Measurements from ENCODE around the gene NPDC1. TPM values are rescaled to one million over a fixed set of nuclear protein-coding genes. Genes with fewer than 3 reads are reported as not detected.
"Not testable (repeated sequence)": the region's sequence is repeated elsewhere in the genome, so short reads cannot be mapped to it uniquely, and the experiment has no call there.

NPDC1 gene
- total RNA-seq, 1 experiment from 2014 or later, result 0.51 TPM

GRCh38 chr9:137042751-137043727 lies 2.9 kb downstream of the NPDC1 start:
- H3K4me1 ChIP-seq, result peaks cover 11% of the 10 kb centered on the region; the same call in 1 of the 2 replicates
- DNase-seq, result no peak
- no peak overlapping the region for H3K27ac ChIP-seq
- H3K27me3 ChIP-seq, result peaks cover 38% of the 10 kb centered on the region
- no peaks in the 10 kb centered on the region for H3K9me3 ChIP-seq (replicated peaks)
- H3K4me3 ChIP-seq, result no peak overlapping the region
- no peaks in the 10 kb centered on the region for H3K36me3 ChIP-seq

GRCh38 chr9:137041124-137041523 lies 4.9 kb downstream of the NPDC1 start:
- no peak overlapping the region for H3K27ac ChIP-seq
- H3K4me3 ChIP-seq, result no peak overlapping the region
- no peak for DNase-seq
- H3K9me3 ChIP-seq (replicated peaks), result no peaks in the 10 kb centered on the region
- H3K4me1 ChIP-seq, result peaks cover 9% of the 10 kb centered on the region; the same call in 1 of the 2 replicates
- no peaks in the 10 kb centered on the region for H3K36me3 ChIP-seq
- peaks cover 35% of the 10 kb centered on the region for H3K27me3 ChIP-seq

GRCh38 chr9:137040568-137040967 lies 5.4 kb downstream of the NPDC1 start:
- DNase-seq, result no peak
- Histone ChIP-seq H3K4me3 (no peak overlapping the region), H3K36me3 (no peaks in the 10 kb centered on the region), H3K27me3 (peaks cover 33% of the 10 kb centered on the region), H3K9me3 (replicated peaks) (no peaks in the 10 kb centered on the region), H3K4me1 (peaks cover 9% of the 10 kb centered on the region; the same call in 1 of the 2 replicates), H3K27ac (no peak overlapping the region)

- Histone ChIP-seq H3K27ac (no peak overlapping the region), H3K9me3 (replicated peaks) (no peaks in the 10 kb centered on the region), H3K4me3 (no peak overlapping the region), H3K36me3 (no peaks in the 10 kb centered on the region), H3K27me3 (peaks cover 26% of the 10 kb centered on the region), H3K4me1 (peaks cover 9% of the 10 kb centered on the region; the same call in 1 of the 2 replicates)
- no peak for DNase-seq
Measured at GRCh38 chr9:137039611-137040366, 6.2 kb downstream of the NPDC1 start.

GRCh38 chr9:137038916-137039315 lies 7.1 kb downstream of the NPDC1 start:
- H3K27ac ChIP-seq, result no peak overlapping the region
- no peaks in the 10 kb centered on the region for H3K9me3 ChIP-seq (replicated peaks)
- H3K27me3 ChIP-seq, result peaks cover 18% of the 10 kb centered on the region
- H3K36me3 ChIP-seq, result no peaks in the 10 kb centered on the region
- H3K4me1 ChIP-seq, result peaks cover 2% of the 10 kb centered on the region; the same call in 1 of the 2 replicates
- H3K4me3 ChIP-seq, result no peak overlapping the region
- DNase-seq, result no peak

- Histone ChIP-seq H3K27me3 (peaks cover 11% of the 10 kb centered on the region), H3K36me3 (no peaks in the 10 kb centered on the region), H3K27ac (no peak overlapping the region), H3K4me1 (no peaks in the 10 kb centered on the region), H3K4me3 (no peak overlapping the region), H3K9me3 (replicated peaks) (no peaks in the 10 kb centered on the region)
- DNase-seq, result no peak
Measured at GRCh38 chr9:137037483-137037882, 8.5 kb downstream of the NPDC1 start.

GRCh38 chr9:137037035-137037434 lies 8.9 kb downstream of the NPDC1 start:
- H3K36me3 ChIP-seq, result no peaks in the 10 kb centered on the region
- DNase-seq, result no peak
- no peaks in the 10 kb centered on the region for H3K4me1 ChIP-seq
- H3K27ac ChIP-seq, result no peak overlapping the region
- no peak overlapping the region for H3K4me3 ChIP-seq
- no peaks in the 10 kb centered on the region for H3K9me3 ChIP-seq (replicated peaks)
- peaks cover 14% of the 10 kb centered on the region for H3K27me3 ChIP-seq

GRCh38 chr9:137035937-137036336 lies 10.0 kb downstream of the NPDC1 start:
- no peaks in the 10 kb centered on the region for H3K36me3 ChIP-seq
- H3K9me3 ChIP-seq (replicated peaks), result no peaks in the 10 kb centered on the region
- no peak overlapping the region for H3K4me3 ChIP-seq
- H3K27me3 ChIP-seq, result peaks cover 10% of the 10 kb centered on the region; the same call in 1 of the 2 replicates
- H3K27ac ChIP-seq, result no peak overlapping the region
- no peak for DNase-seq
- H3K4me1 ChIP-seq, result no peaks in the 10 kb centered on the region

GRCh38 chr9:137035507-137035834 lies 10.5 kb downstream of the NPDC1 start:
- Histone ChIP-seq H3K36me3 (no peaks in the 10 kb centered on the region), H3K27me3 (peaks cover 6% of the 10 kb centered on the region; the same call in 1 of the 2 replicates), H3K9me3 (replicated peaks) (no peaks in the 10 kb centered on the region), H3K4me1 (no peaks in the 10 kb centered on the region), H3K27ac (no peak overlapping the region), H3K4me3 (no peak overlapping the region)
- DNase-seq, result no peak

- H3K27ac ChIP-seq, result no peak overlapping the region
- H3K36me3 ChIP-seq, result no peaks in the 10 kb centered on the region
- H3K4me3 ChIP-seq, result no peak overlapping the region
- H3K9me3 ChIP-seq (replicated peaks), result no peaks in the 10 kb centered on the region
- H3K4me1 ChIP-seq, result no peaks in the 10 kb centered on the region
- peak; percentile 86 to 93 for DNase-seq
- 0 out of 2 replicates have a peak, but pooled peaks cover 5% of the 10 kb centered on the region for H3K27me3 ChIP-seq
Measured at GRCh38 chr9:137034709-137035506, 11.1 kb downstream of the NPDC1 start.

- Histone ChIP-seq H3K9me3 (replicated peaks) (no peaks in the 10 kb centered on the region), H3K4me1 (no peaks in the 10 kb centered on the region)
Measured at GRCh38 chr9:137034039-137034708, 11.8 kb downstream of the NPDC1 start.

GRCh38 chr9:137033481-137033880 lies 12.5 kb downstream of the NPDC1 start:
- not testable (repeated sequence) for DNase-seq; H3K9me3 ChIP-seq (replicated peaks)

More at GRCh38 chr9:137034039-137034708, 11.8 kb downstream of the NPDC1 start:
- H3K36me3 ChIP-seq, result no peaks in the 10 kb centered on the region
- H3K27me3 ChIP-seq, result 0 out of 2 replicates have a peak, but pooled peaks cover 5% of the 10 kb centered on the region
- no peak overlapping the region for H3K27ac ChIP-seq
- H3K4me3 ChIP-seq, result no peak overlapping the region
- no peak for DNase-seq

GRCh38 chr9:137032858-137033257 lies 13.1 kb downstream of the NPDC1 start:
- Histone ChIP-seq H3K27me3 (peaks cover 5% of the 10 kb centered on the region; the same call in 1 of the 2 replicates), H3K36me3 (no peaks in the 10 kb centered on the region), H3K9me3 (replicated peaks) (no peaks in the 10 kb centered on the region), H3K4me3 (no peak overlapping the region), H3K4me1 (peaks cover 3% of the 10 kb centered on the region; the same call in 1 of the 2 replicates), H3K27ac (no peak overlapping the region)
- no peak for DNase-seq

More at GRCh38 chr9:137033481-137033880, 12.5 kb downstream of the NPDC1 start:
- not testable (repeated sequence) for H3K4me3 ChIP-seq, H3K27me3 ChIP-seq, H3K27ac ChIP-seq, H3K4me1 ChIP-seq, H3K36me3 ChIP-seq
